ENCODE data around the gene GDPD5. TPM values are rescaled to one million over a fixed set of nuclear protein-coding genes. Genes with fewer than 3 reads are reported as not detected.

The GDPD5 gene
- total and polyA plus RNA-seq, 9 of the 15 experiments (the other 6 are each of a cell fraction or from before 2014, with no cell fraction given), result 0.32 to 27.3 (median 8.0) TPM

DNA sequence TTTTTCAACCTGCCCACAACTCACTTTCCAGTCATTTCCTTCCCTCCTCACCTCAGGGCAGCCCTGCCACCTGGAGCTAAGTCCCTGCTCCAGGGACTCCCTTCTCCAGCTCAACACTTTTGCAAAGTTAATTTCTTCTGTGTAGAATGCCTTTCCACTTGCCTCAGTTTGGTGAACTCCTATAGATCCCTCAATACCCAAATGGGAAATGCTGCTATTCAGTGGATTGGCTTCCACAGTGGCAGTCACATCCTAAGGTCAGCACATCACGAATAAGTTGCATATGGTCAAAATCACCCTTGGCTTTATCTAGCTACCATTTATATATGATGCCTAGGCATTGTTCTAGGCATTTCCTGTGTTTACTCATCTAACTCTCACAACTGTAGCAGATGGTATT is 23.6 kb downstream of the GDPD5 start:
- H3K4me3 ChIP-seq, result no peak overlapping the region
- H3K27ac ChIP-seq (ENCODE audit: extremely low read depth, low read depth, low read length), result no peak overlapping the region
- H3K4me2 ChIP-seq (ENCODE audit: insufficient read depth, low read length), result no peak overlapping the region
- TF ChIP-seq ZNF133 (CRISPR knock-in tag; IDR thresholded peaks at IDR 0.05) (no peak), ZNF197 (CRISPR knock-in tag; IDR thresholded peaks at IDR 0.05; ENCODE audit: low read depth) (no peak), RAD21 (CRISPR knock-in tag; conservative IDR thresholded peaks at IDR 0.05 in 1 of 2, IDR thresholded peaks at IDR 0.05 in 1 of 2) (no peak), HDGF (IDR thresholded peaks at IDR 0.05) (no peak), RBM39 (optimal IDR thresholded peaks at IDR 0.05; ENCODE audit: low read depth, low read length) (no peak), HMG20B (CRISPR knock-in tag; IDR thresholded peaks at IDR 0.05) (no peak), ELF4 (CRISPR knock-in tag; IDR thresholded peaks at IDR 0.05) (no peak), NFYB (IDR thresholded peaks at IDR 0.05; ENCODE audit: extremely low read depth, insufficient read length) (no peak), MYNN (IDR thresholded peaks at IDR 0.05) (no peak), MYNN (CRISPR knock-in tag; IDR thresholded peaks at IDR 0.05) (no peak), ZNF780A (CRISPR knock-in tag; IDR thresholded peaks at IDR 0.05) (no peak), DIDO1 (tag; IDR thresholded peaks at IDR 0.05; ENCODE audit: low read depth) (no peak), RUNX1 (IDR thresholded peaks at IDR 0.05; ENCODE audit: low read depth) (no peak), FUS (optimal IDR thresholded peaks at IDR 0.05; ENCODE audit: low read depth, low read length) (no peak), MTA3 (IDR thresholded peaks at IDR 0.05; ENCODE audit: borderline replicate concordance) (no peak), ZSCAN32 (CRISPR knock-in tag; IDR thresholded peaks at IDR 0.05) (no peak), SNRNP70 (optimal IDR thresholded peaks at IDR 0.05; ENCODE audit: low read depth, low read length) (no peak), OTX1 (CRISPR knock-in tag; IDR thresholded peaks at IDR 0.05) (no peak)
- TF ChIP-seq, protein P1, sequence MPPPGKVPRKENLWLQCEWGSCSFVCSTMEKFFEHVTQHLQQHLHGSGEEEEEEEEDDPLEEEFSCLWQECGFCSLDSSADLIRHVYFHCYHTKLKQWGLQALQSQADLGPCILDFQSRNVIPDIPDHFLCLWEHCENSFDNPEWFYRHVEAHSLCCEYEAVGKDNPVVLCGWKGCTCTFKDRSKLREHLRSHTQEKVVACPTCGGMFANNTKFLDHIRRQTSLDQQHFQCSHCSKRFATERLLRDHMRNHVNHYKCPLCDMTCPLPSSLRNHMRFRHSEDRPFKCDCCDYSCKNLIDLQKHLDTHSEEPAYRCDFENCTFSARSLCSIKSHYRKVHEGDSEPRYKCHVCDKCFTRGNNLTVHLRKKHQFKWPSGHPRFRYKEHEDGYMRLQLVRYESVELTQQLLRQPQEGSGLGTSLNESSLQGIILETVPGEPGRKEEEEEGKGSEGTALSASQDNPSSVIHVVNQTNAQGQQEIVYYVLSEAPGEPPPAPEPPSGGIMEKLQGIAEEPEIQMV (tag; conservative IDR thresholded peaks at IDR 0.05; ENCODE audit: low read depth), result no peak
- TF ChIP-seq, protein P2, sequence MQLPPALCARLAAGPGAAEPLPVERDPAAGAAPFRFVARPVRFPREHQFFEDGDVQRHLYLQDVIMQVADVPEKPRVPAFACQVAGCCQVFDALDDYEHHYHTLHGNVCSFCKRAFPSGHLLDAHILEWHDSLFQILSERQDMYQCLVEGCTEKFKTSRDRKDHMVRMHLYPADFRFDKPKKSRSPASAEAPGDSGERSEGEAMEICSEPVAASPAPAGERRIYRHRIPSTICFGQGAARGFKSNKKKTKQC (CRISPR knock-in tag; IDR thresholded peaks at IDR 0.05), result no peak
- DNase-seq (ENCODE audit: extremely low read depth in 1 of 4, low spot score in 3 of 4) (no peak), FAIRE-seq (no peak), ATAC-seq (no peak)
- no TSS peak for BruUV-seq (replicated peaks)
- H3K79me2 ChIP-seq (ENCODE audit: control insufficient read depth, insufficient read depth, low read length), result no peaks in the 10 kb centered on the region
- H3K9me3 ChIP-seq (replicated peaks; ENCODE audit: control insufficient read depth, insufficient read depth, low read depth, low read length), result no peaks in the 10 kb centered on the region
- POLR2A ChIA-PET, result interaction anchor here (0.8 kb wide), 1 partner anchor 16 kb away, joined by 4 read pairs; no protein-coding TSS in a partner anchor
- WGBS (ENCODE audit: insufficient coverage, low coverage, missing lambda C conversion rate), result 17% methylated on average over 1 of the region's 1 CpG
- H3K9ac ChIP-seq (ENCODE audit: insufficient read depth in 1 of 2, low read depth in 2 of 2, low read length in 2 of 2), result no peak overlapping the region
- CTCF ChIA-PET (ENCODE audit: low intra/inter-chr PET ratio), result no interaction called here
- no peaks in the 10 kb centered on the region for H3K27me3 ChIP-seq (ENCODE audit: control insufficient read depth in 2 of 2, insufficient read depth in 2 of 2, low read length in 2 of 2)
- H4K20me1 ChIP-seq (replicated peaks; ENCODE audit: control insufficient read depth, insufficient read depth, low read length), result no peaks in the 10 kb centered on the region; the same call in 1 of the 2 replicates
- no peak overlapping the region for H2AFZ ChIP-seq (ENCODE audit: low read depth, low read length)
- peaks cover 6 to 21% of the 10 kb centered on the region in 2 experiments for H3K4me1 ChIP-seq (replicated peaks in 1 of 2; ENCODE audit: control insufficient read depth in 2 of 2, insufficient read depth in 2 of 2, low read length in 2 of 2)
- H3K36me3 ChIP-seq (ENCODE audit: control insufficient read depth, insufficient read depth, low read length), result no peaks in the 10 kb centered on the region
- intact Hi-C loops (cut with micrococcal nuclease), result no loop called here
- in situ Hi-C loops (cut with MboI), result no loop called here
- H3K9me1 ChIP-seq (ENCODE audit: control insufficient read depth, insufficient read depth, low read length), result no peaks in the 10 kb centered on the region
